Mesenchymal stem cell (in vitro differentiated cells and primary cell): ENCODE measurements around the gene CHMP4B.
A peak's percentile ranks its signal among the peaks of the same experiment; 100 is the strongest.

Experiments used
- DNase-seq: peaks from one replicate; pipeline ENCODE4 v3.0.0-alpha.2; 2013
- H2AFZ ChIP-seq: one replicate; pipeline ENCODE4 v1.6.1; 2013; ENCODE audit warnings: low read depth, mild to moderate bottlenecking, control low read depth, inconsistent platforms, low read length, moderate library complexity
- H2AK5ac ChIP-seq: 2 replicates; pipeline ENCODE4 v1.6.1; 2013; ENCODE audit warnings: low read length, moderate library complexity, mild to moderate bottlenecking, inconsistent platforms; ENCODE audit not compliant: severe bottlenecking
- H2BK120ac ChIP-seq: one replicate; pipeline ENCODE4 v1.6.1; 2013; ENCODE audit warnings: low read depth, mild to moderate bottlenecking, inconsistent platforms, low read length, moderate library complexity
- H2BK12ac ChIP-seq, 2 experiments: one replicate each; pipeline ENCODE4 v1.6.1; 2013; ENCODE audit warnings: inconsistent platforms in 2 of 2, low read length in 2 of 2, mild to moderate bottlenecking in 2 of 2, moderate library complexity in 2 of 2, control low read depth in 1 of 2
- H2BK15ac ChIP-seq: one replicate; pipeline ENCODE4 v1.6.1; 2013; ENCODE audit warnings: mild to moderate bottlenecking, low read depth, inconsistent platforms; ENCODE audit not compliant: poor library complexity, severe bottlenecking
- H2BK5ac ChIP-seq: 2 replicates; pipeline ENCODE4 v1.6.1; 2013; ENCODE audit warnings: low read depth, mild to moderate bottlenecking, low read length, control low read depth, inconsistent platforms; ENCODE audit not compliant: poor library complexity, severe bottlenecking
- H3K14ac ChIP-seq, 2 experiments: one replicate each; pipeline ENCODE4 v1.6.1; 2013; ENCODE audit warnings: inconsistent platforms in 2 of 2, low read length in 2 of 2, control low read depth in 1 of 2, mild to moderate bottlenecking in 1 of 2, moderate library complexity in 1 of 2
- H3K18ac ChIP-seq, 2 experiments: one replicate each; pipeline ENCODE4 v1.6.1; 2013; ENCODE audit warnings: inconsistent platforms in 2 of 2, low read length in 2 of 2, control low read depth in 1 of 2, low read depth in 1 of 2, mild to moderate bottlenecking in 1 of 2
- H3K23ac ChIP-seq, 2 experiments: one replicate each; pipeline ENCODE4 v1.6.1; 2013; ENCODE audit warnings: inconsistent platforms in 2 of 2, low read length in 2 of 2, mild to moderate bottlenecking in 2 of 2, moderate library complexity in 2 of 2, control low read depth in 1 of 2
- H3K27ac ChIP-seq: 2 replicates; pipeline ENCODE4 v1.5.1; 2013; ENCODE audit warnings: mild to moderate bottlenecking, moderate library complexity, low read length, control low read depth, inconsistent platforms; ENCODE audit not compliant: poor library complexity, severe bottlenecking
- H3K27me3 ChIP-seq, 2 experiments: 2 replicates each; pipeline versions ENCODE4 v1.6.1 to v1.7.0; 2013; ENCODE audit warnings: low read length in 2 of 2, mild to moderate bottlenecking in 2 of 2, moderate library complexity in 2 of 2, control low read depth in 1 of 2, inconsistent platforms in 1 of 2; ENCODE audit not compliant: control insufficient read depth in 1 of 2, insufficient read depth in 1 of 2
- H3K36me3 ChIP-seq, 2 experiments: 2 replicates each; pipeline versions ENCODE4 v1.6.1 to v1.7.0; 2013; ENCODE audit warnings: low read length in 2 of 2, control low read depth in 1 of 2, inconsistent platforms in 1 of 2, low read depth in 1 of 2, mild to moderate bottlenecking in 1 of 2; ENCODE audit not compliant: insufficient read depth in 2 of 2, control insufficient read depth in 1 of 2
- H3K4ac ChIP-seq, 2 experiments: one replicate each; pipeline ENCODE4 v1.6.1; 2013; ENCODE audit warnings: inconsistent platforms in 2 of 2, low read length in 2 of 2, mild to moderate bottlenecking in 2 of 2, moderate library complexity in 2 of 2, control low read depth in 1 of 2, low read depth in 1 of 2
- H3K4me1 ChIP-seq: 2 replicates; pipeline ENCODE4 v1.6.1; 2013; ENCODE audit warnings: low read depth, low read length, control low read depth; ENCODE audit not compliant: control insufficient read depth, insufficient read depth
- H3K4me2 ChIP-seq: 2 replicates; pipeline ENCODE4 v1.6.1; 2013; ENCODE audit warnings: low read length, mild to moderate bottlenecking, inconsistent platforms; ENCODE audit not compliant: poor library complexity, severe bottlenecking
- H3K4me3 ChIP-seq, 2 experiments: 2 replicates each; pipeline versions ENCODE4 v1.5.1 to v1.7.0; 2013; ENCODE audit warnings: low read length in 2 of 2, mild to moderate bottlenecking in 2 of 2, control low read depth in 1 of 2, low read depth in 1 of 2; ENCODE audit not compliant: insufficient read depth in 1 of 2
- H3K79me1 ChIP-seq: replicated peaks from 2 replicates; pipeline ENCODE4 v1.6.1; 2013; ENCODE audit warnings: mild to moderate bottlenecking, control low read depth, low read length, inconsistent platforms; ENCODE audit not compliant: poor library complexity, severe bottlenecking
- H3K9ac ChIP-seq: 2 replicates; pipeline ENCODE4 v1.7.0; 2013; ENCODE audit warnings: mild to moderate bottlenecking, low read length, moderate library complexity
- H3K9me3 ChIP-seq: 2 replicates; pipeline ENCODE4 v1.7.0; 2013; ENCODE audit warnings: mild to moderate bottlenecking, low read length; ENCODE audit not compliant: control insufficient read depth
- H4K8ac ChIP-seq: one replicate; pipeline ENCODE4 v1.6.1; 2013; ENCODE audit warnings: inconsistent platforms, mild to moderate bottlenecking, low read length, moderate library complexity
- H4K91ac ChIP-seq: one replicate; pipeline ENCODE4 v1.6.1; 2013; ENCODE audit warnings: mild to moderate bottlenecking, low read length, inconsistent platforms
- WGBS: methylation state at CpG from one replicate; pipeline ENCODE4 v1.1.7; 2013; ENCODE audit warnings: mixed read lengths; 5-methylcytosine and 5-hydroxymethylcytosine counted together

CHMP4B gene

DNA sequence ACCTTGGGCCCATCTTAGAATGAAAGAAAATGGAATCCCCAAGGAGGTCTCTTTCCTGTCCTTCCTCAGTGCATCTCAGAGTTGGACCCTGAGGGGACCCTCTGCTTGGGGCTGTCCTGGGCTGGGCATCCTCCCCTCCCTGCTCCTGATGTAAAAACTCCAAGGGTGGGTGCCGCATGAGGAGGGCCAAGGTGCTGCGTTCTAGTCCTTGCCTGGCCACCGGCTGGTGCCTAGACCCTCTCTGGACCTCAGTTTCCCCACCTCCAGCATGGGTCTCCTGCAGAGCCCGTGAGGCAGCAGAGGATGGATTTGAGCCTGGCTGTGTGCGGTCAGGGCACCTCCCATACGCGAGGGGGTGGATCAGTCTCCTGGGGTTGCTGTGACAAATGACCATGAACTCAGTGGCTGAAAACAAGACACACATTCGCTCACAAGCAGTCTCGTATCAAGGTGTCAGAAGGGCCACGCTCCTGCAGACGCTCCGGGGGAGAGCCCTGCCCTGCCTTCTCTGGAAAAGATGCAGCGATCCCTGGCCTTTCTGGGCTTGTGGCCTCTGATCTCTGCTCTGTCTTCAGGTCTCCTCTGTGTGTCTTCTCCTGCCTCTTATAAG lies 54.7 kb downstream of the CHMP4B start:
- Histone ChIP-seq H2BK15ac (no peak overlapping the region), H4K91ac (no peak overlapping the region), H3K4me3 (no peak overlapping the region), H4K8ac (no peak overlapping the region), H3K27me3 (peaks cover 11 to 23% of the 10 kb centered on the region in 2 experiments), H2BK12ac (no peak overlapping the region), H2BK5ac (no peak overlapping the region), H2AK5ac (no peak overlapping the region), H3K79me1 (no peaks in the 10 kb centered on the region), H3K9ac (no peak overlapping the region), H3K18ac (no peak overlapping the region), H3K23ac (no peak overlapping the region), H2BK120ac (no peak overlapping the region), H3K36me3 (no peaks in the 10 kb centered on the region), H3K9me3 (no peaks in the 10 kb centered on the region), H3K4me1 (peaks cover 9% of the 10 kb centered on the region), H3K27ac (no peak overlapping the region), H2AFZ (no peak overlapping the region), H3K4me2 (no peak overlapping the region), H3K14ac (no peak overlapping the region), H3K4ac (no peak overlapping the region)
- no peak for DNase-seq
- 92% methylated on average over 13 of the region's 13 CpGs for WGBS

DNA sequence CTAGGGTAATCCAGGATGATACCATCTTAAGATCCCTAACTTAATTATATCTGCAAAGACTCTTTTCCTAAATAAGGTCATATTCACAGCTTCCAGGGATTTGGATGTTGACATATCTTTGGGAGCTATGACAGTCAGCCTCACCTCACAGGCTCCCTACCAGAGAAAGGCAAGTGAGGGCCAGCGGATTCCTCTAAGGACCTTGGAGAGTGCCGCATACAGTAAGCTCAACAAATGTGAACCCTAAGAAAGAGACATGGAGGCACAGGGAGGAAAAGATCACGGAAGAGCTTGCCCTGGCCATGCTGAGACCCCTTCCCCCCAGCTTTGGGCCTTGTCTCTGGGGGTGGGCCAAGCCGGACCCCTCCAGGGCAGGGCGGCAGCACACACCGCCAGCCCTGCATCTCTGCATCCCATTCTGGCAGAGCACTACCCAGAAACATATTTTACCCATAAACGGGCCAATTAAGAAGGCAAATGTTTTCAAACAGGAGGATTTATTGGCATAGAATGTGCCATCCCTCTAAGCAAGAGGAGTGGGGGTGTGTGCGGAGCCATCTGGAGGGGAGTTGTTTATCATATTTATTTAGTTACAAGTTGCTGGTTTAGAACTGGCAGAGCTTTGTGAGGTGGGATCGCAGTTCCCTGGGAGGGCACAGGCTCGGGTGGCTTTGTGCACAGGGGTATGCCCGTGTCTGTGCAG lies 55.4 kb downstream of the CHMP4B start:
- no peak overlapping the region for H3K4ac ChIP-seq
- no peak overlapping the region for H2BK120ac ChIP-seq
- H3K4me3 ChIP-seq: no peak overlapping the region
- no peak overlapping the region for H3K4me2 ChIP-seq
- H3K4me1 ChIP-seq: peaks cover 9% of the 10 kb centered on the region
- peaks cover 15 to 23% of the 10 kb centered on the region in 2 experiments for H3K27me3 ChIP-seq
- no peak overlapping the region for H2AK5ac ChIP-seq
- no peaks in the 10 kb centered on the region for H3K9me3 ChIP-seq
- no peak overlapping the region for H2AFZ ChIP-seq
- 92% methylated on average over 11 of the region's 11 CpGs for WGBS
- H4K91ac ChIP-seq: no peak overlapping the region
- H3K36me3 ChIP-seq: no peaks in the 10 kb centered on the region
- H3K9ac ChIP-seq: no peak overlapping the region
- no peak overlapping the region for H3K18ac ChIP-seq
- H2BK5ac ChIP-seq: no peak overlapping the region
- H4K8ac ChIP-seq: no peak overlapping the region
- no peaks in the 10 kb centered on the region for H3K79me1 ChIP-seq
- H2BK15ac ChIP-seq: no peak overlapping the region
- peak; percentile 19 for DNase-seq
- H3K23ac ChIP-seq: no peak overlapping the region
- no peak overlapping the region for H3K14ac ChIP-seq
- no peak overlapping the region for H2BK12ac ChIP-seq
- no peak overlapping the region for H3K27ac ChIP-seq

DNA sequence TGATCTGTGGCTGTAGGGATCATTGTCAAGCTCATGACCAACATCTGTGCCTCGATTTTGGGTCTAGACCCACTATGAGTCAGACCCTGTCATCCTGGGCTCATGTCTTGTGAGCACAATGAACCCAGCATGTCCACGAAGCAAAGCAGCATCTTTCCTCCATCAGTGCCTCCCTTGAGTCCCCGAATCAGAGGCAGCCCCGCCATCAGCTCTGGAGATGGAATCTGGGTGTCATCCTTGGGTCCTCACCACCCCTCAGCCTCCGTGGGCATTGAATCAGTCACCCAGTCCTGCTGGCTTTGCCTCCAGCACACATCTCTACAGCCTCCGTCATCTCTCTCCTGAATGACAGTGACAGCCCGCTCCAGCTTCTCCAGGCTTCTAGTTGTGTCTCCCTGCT lies 56.9 kb downstream of the CHMP4B start:
- H3K4me3 ChIP-seq: peak overlapping the region in 1 of 2 experiments; percentile 4
- H3K4ac ChIP-seq: no peak overlapping the region
- no peak for DNase-seq
- no peak overlapping the region for H2BK5ac ChIP-seq
- no peaks in the 10 kb centered on the region for H3K79me1 ChIP-seq
- peaks cover 16 to 23% of the 10 kb centered on the region in 2 experiments for H3K27me3 ChIP-seq
- no peak overlapping the region for H2BK120ac ChIP-seq
- no peak overlapping the region for H3K14ac ChIP-seq
- no peaks in the 10 kb centered on the region for H3K9me3 ChIP-seq
- 81% methylated on average over 7 of the region's 7 CpGs for WGBS
- no peak overlapping the region for H3K18ac ChIP-seq
- no peak overlapping the region for H3K4me2 ChIP-seq
- H2BK15ac ChIP-seq: no peak overlapping the region
- peaks cover 2% of the 10 kb centered on the region for H3K4me1 ChIP-seq
- H3K23ac ChIP-seq: no peak overlapping the region
- H3K36me3 ChIP-seq: no peaks in the 10 kb centered on the region
- H2AK5ac ChIP-seq: no peak overlapping the region
- H2BK12ac ChIP-seq: no peak overlapping the region
- no peak overlapping the region for H3K27ac ChIP-seq
- no peak overlapping the region for H2AFZ ChIP-seq
- H3K9ac ChIP-seq: no peak overlapping the region
- H4K91ac ChIP-seq: no peak overlapping the region
- H4K8ac ChIP-seq: no peak overlapping the region

DNA sequence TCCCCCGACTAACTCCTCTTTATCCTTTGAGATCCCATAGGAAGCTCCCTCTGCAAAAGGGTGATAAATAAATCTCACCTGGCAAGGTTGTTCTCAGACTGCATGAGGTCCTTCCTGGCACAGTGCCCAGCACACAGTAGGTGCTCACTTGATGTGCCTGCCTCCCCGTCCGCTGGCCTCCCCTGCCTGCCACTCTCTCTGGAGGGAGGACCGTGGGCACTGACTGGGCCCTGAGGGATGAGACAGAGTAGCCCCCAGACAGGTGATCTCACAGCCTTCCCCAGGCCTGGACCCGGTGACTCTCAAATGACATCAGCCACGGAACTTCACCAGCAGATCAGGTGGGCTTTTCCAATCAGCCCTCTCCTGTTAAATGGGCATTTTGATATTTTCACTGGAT lies 57.4 kb downstream of the CHMP4B start:
- no peak overlapping the region for H3K9ac ChIP-seq
- DNase-seq: no peak

More for the DNA sequence above, 57.4 kb downstream of the CHMP4B start:
- no peak overlapping the region for H2BK12ac ChIP-seq
- no peaks in the 10 kb centered on the region for H3K79me1 ChIP-seq
- H3K23ac ChIP-seq: no peak overlapping the region
- H2BK15ac ChIP-seq: no peak overlapping the region
- peaks cover 22 to 27% of the 10 kb centered on the region in 2 experiments for H3K27me3 ChIP-seq
- no peak overlapping the region for H4K91ac ChIP-seq
- H3K4me1 ChIP-seq: no peaks in the 10 kb centered on the region
- H3K36me3 ChIP-seq: no peaks in the 10 kb centered on the region
- WGBS: 82% methylated on average over 6 of the region's 6 CpGs
- H3K18ac ChIP-seq: no peak overlapping the region
- H2BK5ac ChIP-seq: no peak overlapping the region
- no peak overlapping the region for H4K8ac ChIP-seq
- H3K14ac ChIP-seq: no peak overlapping the region
- H2AK5ac ChIP-seq: no peak overlapping the region
- no peak overlapping the region for H2AFZ ChIP-seq
- no peak overlapping the region for H3K4ac ChIP-seq
- H3K4me2 ChIP-seq: no peak overlapping the region
- H3K9me3 ChIP-seq: no peaks in the 10 kb centered on the region
- no peak overlapping the region for H3K4me3 ChIP-seq
- no peak overlapping the region for H2BK120ac ChIP-seq
- H3K27ac ChIP-seq: no peak overlapping the region
